NCI-H526 treated with DMSO at 0.1 percent for 48 hours (cell line): ENCODE data around the gene ARID1B.

ENCODE experiments used
- DNase-seq: peaks from one replicate; lab custom pipeline; 2025; lab: John Stamatoyannopoulos, UW

Gene ARID1B

DNA sequence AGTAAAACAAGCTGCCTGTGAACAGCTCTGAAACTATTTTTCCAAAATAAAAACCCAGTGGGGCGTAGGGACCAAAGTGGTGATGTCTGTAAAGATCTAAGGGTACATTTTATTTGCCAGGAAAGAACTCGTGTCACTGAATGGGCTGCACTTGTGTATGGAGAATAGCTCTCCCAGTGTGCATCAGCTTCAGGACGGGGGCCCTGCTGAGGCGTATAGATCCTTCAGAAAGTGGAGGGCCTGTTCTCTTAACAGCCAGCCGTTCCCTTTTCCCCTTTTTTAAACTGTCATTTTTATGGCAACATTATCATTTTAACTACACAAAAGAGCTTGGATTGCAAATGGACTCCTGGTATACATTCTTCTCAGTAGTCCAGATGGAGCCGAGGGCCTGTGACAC lies 408.8 kb downstream of the ARID1B start:
- no peak for DNase-seq

DNA sequence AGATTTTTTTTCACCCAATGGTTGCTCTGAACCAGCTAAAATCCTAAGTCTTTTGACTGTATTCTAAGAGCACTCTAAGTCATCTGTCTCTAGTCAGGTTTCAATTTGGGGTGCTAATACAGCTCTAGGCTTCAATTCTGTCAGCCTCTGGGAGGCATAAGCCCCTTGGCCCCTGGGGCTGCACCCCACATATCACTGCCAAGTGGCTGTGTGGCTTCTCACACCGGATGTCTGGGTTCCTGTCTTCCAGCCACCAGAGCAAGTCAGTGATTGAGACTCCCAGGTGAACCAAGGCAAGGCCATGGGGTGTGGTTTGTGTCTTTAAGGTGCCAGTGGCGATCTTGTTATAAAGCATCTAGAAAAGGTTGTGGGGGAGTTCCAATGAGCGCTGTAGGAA lies 409.6 kb downstream of the ARID1B start:
- no peak for DNase-seq

DNA sequence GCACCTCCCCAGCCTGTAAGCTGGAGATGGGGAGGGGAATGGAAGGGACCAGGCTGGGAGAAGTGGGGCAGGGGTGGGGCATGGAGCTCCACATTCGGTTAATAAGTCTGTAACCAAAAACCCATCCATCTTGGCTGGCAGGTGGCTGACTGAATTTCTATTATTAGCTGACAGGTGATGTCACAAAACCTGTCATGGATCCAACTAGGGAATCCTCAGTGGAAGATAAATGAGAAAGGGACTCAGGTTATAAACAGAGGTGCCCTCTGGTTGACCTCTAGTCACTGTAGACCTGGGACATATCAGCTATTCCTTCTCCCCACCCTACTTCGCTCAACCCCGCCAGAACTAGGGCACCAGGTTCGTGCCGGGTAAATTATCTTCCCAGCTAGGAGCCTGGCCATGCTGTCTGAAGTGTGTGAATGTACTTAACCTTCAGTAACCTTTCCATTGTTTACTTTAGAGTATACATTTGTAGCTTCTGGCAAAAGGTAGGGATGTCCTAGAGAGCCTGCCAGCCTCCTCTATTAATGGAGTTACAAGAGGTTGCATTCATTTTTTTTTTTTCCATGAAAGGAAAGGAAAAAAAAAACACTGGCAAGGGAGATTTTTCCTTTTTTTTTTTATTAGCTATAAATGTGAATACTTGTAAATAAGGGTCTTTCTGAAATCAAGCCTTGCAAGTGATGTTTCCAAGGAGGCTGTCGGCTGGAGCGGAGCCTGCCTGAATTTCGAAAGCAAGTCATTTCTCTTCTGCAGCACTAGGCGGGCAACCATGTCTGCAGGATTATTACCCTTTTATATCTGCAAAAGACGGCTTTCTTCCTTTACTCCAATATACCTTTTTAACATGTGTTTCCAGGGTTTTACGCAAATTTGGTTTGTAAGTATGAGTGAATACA lies 410.3 kb downstream of the ARID1B start:
- DNase-seq, result peak; percentile 76

DNA sequence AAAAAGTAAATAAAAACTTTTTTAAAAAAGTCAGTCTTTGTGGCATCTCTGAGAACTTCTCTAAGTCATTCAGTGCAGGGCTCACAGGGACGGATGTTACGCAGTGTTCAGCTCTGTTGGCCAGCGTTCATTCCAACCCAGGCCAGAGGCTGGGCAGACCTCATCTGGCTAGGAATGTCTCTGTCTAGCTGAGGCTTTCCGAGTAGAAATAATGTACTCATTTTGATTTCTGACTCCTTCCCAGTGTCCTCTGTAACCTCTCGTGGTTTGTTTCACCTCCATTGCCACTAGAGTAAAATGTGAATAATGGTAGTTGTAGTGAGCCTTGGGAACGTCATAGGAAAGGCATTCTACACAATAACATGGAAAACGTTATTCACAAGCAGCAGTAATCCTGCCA lies 411.0 kb downstream of the ARID1B start:
- no peak for DNase-seq

DNA sequence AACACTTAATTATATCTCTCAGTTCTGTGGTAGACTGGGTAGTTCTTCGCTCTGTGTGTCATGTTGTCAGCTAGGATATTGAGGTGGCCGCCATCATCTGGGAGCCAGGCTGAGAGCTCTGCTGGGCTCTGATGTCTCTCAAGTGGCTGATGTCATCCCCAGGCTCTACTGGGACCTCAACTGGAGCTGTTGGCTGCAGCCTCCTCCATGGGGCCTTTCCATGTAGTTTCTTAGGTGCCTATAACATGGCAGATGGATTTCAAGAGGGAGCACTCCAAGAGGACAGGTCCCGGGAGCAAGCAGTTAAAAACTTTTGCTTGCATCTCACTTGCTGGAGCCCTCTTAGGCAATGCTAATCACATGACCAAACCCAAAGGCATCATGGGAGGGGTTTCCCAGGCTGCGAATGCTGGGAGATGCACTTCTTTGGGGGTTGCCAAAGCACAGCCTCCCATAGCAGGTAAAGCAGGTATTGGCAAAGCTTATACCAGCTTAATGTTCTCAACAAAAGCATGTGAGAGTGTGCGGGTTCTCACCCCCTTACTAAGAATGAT lies 416.3 kb downstream of the ARID1B start:
- DNase-seq, result no peak

DNA sequence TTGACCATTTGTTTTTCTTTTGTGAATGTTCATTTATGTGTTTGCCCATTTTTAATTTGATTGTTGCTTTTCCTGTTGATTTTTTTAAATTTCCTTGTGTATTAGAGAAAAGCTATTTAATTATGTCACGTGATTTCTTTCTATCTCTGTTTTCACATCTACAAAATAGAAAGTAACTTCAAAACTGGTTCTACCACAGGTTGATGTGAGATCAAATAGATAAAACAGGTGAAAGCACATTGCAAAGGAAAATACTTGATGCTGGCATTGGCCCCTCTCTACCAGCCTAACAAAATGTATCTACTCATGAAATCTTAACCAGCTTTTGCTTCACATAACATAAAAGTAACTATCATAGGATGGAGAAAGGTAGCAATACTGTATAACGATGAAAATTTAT lies 416.9 kb downstream of the ARID1B start:
- DNase-seq, result no peak

DNA sequence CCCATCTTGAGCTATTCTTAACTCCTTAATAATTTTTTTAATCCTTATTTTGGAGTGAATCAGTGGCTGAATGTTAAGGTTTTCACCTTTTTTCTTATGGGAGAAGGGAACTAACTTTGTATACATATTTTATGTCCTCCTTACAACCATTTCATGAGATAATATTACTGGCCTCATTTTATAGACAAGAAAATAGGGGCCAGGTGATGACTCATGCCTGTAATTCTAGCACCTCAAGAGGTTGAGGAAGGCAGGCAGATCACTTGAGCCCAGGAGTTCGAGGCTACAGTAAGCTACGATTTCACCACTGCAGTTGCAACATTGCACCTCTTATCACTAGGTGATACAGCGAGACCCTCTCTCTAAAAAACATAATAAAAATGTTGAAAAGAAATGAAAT lies 417.5 kb downstream of the ARID1B start:
- DNase-seq, result no peak

DNA sequence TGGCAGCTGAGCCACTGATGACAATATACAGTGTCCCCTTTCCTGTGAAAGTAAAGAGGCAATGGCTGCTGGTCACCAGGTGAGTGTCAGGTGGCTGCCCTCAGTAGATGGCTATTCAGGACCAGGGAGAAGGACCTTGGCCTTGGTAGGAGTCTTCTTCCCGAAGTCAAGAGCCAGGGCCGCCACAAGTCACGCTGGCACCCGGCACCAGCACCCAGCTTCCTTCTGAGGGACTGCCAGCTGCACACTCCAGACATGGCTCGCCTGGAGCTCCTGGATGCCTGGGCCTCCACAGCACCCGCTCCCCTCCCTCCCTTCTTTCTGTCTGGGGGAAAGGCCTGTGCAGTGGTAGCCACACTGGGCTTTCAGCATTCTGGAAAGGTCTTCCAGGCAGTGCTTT lies 419.2 kb downstream of the ARID1B start:
- no peak for DNase-seq

DNA sequence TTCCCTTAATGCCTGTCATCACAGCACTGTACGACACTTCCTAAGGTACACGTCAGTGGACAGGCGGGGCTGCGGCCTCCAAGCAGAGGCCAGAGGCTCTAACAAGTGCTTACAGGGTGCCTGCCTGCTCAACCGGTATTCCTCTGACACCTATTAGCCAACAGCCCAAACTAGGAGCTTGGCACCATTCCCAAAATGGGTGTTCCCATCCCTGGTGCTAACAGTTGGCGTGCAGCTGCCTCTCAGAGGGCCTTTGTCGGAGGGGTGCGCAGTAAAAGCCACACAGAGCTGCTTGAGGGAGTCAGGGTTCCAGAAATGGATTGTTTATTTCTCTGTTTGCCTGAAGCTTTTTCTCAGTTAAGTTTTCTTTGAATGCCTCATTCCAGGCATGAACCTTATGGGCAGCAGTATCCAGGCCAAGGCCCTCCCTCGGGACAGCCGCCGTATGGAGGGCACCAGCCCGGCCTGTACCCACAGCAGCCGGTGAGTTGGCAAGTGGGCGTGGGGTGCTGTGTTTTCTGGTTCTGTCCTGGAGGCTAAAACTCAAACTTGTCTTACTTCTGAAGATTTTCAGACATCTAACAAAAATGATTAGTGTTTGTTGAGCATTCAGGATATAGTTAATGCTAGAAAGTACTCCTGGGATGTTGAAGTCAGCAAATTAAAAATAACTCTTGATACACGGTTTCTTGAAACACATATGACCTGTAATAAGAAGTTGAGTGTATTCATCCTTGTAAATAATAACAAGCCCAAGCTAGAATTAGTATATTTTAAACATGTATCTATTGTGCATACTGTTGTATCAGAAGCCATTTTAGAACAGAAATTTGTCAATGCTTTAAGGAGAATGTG lies 421.5 kb downstream of the ARID1B start:
- DNase-seq, result no peak

DNA sequence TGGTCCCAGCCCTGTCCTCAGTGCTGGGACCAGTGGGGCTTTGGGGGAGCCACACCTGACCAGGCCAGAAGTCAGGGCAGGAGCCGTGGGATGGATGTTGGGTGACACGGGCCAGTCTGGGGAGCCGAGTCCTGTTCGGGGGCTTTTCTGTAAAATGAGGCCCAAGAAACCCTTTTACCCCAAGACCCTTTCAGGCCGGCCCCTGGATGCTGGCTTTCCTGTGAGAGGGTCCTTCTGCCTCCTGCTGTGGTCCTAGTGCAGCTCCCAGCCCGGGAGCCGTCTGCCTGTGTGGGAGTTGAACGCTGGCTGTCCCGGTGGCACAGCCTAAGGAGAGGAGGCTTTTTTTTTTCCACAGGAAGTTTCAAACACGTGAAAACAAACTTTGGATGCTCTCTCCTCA lies 422.9 kb downstream of the ARID1B start:
- no peak for DNase-seq

DNA sequence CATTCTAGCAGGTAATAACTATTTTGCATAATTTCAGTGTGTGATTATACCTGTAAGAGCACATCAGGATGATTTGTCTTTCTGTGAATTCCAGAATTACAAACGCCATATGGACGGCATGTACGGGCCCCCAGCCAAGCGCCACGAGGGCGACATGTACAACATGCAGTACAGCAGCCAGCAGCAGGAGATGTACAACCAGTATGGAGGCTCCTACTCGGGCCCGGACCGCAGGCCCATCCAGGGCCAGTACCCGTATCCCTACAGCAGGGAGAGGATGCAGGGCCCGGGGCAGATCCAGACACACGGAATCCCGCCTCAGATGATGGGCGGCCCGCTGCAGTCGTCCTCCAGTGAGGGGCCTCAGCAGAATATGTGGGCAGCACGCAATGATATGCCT lies 423.4 kb downstream of the ARID1B start:
- no peak for DNase-seq

DNA sequence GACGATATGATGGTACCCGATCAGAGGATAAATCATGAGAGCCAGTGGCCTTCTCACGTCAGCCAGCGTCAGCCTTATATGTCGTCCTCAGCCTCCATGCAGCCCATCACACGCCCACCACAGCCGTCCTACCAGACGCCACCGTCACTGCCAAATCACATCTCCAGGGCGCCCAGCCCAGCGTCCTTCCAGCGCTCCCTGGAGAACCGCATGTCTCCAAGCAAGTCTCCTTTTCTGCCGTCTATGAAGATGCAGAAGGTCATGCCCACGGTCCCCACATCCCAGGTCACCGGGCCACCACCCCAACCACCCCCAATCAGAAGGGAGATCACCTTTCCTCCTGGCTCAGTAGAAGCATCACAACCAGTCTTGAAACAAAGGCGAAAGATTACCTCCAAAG lies 423.9 kb downstream of the ARID1B start:
- DNase-seq, result no peak

DNA sequence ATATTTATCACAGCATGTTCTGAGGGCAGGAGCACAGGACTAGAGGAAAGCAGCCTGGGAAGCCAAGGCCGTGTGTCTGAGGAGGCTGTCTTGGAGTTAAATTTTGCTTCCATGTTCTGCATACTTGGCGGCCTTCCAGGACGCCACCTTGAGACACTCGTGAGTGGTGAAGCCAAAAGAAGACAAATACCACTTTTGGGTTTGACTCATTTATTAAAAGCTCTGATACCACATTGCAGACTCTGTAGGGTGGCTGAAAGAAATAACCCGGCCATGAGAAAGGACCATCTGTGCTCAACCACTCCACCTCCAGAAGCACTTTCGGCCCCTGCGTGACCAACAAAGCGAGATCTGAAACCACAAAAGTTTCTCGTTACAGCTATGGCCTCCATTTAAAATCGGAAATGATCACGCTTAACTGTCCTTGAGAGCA lies 426.1 kb downstream of the ARID1B start:
- no peak for DNase-seq

DNA sequence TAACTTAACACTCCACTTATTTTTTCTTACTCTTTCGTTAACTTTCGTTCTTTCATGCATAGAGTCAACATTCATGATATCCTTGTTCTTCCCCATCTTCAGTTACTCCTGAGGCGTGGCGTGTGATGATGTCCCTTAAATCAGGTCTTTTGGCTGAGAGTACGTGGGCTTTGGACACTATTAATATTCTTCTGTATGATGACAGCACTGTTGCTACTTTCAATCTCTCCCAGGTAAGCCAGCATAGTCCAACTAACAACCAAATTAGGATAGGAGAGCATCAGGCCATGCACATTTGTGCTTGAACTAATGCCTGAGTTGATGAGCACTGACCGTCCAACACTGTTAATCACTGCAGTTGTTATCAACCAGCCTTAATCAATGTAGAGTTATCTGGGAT lies 426.6 kb downstream of the ARID1B start:
- no peak for DNase-seq

DNA sequence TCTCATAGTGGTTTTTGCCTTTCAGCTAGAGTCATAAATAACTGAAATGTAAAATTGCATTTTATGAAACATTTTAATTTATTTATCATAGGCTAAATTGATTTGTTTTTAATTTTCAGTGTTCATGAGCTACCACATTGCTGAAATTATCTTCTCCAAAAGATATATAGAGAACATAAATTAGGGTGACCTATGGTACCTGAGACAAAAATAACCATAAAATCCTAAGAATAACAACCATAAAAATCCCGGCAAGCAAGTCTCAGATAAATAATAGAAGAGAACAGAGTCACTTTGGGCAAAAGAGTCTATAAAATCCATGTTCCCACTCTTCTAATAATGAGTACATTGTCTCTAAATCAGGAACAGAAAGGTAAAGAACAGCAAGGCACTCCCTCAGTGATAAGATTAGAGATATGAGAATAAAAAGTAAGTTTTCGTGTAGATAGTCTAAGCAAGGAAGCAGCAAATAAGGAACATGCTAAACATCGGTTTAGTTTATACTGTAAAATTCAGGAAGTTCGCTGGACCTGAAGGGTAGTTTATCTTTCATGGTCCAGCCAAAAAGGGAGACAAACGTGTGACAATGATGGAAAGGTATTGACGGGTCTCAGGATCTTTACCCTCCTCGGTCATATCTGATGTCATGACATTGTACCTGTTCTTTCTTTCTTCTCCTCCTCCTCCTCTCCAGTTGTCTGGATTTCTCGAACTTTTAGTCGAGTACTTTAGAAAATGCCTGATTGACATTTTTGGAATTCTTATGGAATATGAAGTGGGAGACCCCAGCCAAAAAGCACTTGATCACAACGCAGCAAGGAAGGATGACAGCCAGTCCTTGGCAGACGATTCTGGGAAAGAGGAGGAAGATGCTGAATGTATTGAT lies 428.5 kb downstream of the ARID1B start:
- no peak for DNase-seq

DNA sequence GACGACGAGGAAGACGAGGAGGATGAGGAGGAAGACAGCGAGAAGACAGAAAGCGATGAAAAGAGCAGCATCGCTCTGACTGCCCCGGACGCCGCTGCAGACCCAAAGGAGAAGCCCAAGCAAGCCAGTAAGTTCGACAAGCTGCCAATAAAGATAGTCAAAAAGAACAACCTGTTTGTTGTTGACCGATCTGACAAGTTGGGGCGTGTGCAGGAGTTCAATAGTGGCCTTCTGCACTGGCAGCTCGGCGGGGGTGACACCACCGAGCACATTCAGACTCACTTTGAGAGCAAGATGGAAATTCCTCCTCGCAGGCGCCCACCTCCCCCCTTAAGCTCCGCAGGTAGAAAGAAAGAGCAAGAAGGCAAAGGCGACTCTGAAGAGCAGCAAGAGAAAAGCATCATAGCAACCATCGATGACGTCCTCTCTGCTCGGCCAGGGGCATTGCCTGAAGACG lies 429.2 kb downstream of the ARID1B start:
- DNase-seq, result no peak

DNA sequence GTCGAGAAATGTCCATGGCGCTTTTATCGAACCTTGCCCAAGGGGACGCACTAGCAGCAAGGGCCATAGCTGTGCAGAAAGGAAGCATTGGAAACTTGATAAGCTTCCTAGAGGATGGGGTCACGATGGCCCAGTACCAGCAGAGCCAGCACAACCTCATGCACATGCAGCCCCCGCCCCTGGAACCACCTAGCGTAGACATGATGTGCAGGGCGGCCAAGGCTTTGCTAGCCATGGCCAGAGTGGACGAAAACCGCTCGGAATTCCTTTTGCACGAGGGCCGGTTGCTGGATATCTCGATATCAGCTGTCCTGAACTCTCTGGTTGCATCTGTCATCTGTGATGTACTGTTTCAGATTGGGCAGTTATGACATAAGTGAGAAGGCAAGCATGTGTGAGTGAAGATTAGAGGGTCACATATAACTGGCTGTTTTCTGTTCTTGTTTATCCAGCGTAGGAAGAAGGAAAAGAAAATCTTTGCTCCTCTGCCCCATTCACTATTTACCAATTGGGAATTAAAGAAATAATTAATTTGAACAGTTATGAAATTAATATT lies 430.4 kb downstream of the ARID1B start:
- DNase-seq, result no peak

DNA sequence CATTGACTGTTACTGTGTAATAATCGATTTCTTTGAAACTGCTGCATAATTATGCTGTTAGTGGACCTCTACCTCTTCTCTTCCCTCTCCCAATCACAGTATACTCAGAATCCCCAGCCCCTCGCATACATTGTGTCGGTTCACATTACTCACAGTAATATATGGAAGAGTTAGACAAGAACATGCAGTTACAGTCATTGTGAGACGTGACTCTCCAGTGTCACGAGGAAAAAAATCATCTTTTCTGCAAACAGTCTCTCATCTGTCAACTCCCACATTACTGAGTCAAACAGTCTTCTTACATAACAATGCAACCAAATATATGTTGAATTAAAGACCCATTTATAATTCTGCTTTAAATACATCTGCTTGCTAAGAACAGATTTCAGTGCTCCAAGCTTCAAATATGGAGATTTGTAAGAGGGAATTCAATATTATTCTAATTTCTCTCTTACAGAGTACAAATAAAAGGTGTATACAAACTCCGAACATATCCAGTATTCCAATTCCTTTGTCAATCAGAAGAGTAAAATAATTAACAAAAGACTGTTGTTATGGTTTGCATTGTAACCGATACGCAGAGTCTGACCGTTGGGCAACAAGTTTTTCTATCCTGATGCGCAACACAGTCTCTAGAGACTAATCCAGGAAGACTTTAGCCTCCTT lies 432.8 kb downstream of the ARID1B start:
- DNase-seq, result peak; percentile 81

DNA sequence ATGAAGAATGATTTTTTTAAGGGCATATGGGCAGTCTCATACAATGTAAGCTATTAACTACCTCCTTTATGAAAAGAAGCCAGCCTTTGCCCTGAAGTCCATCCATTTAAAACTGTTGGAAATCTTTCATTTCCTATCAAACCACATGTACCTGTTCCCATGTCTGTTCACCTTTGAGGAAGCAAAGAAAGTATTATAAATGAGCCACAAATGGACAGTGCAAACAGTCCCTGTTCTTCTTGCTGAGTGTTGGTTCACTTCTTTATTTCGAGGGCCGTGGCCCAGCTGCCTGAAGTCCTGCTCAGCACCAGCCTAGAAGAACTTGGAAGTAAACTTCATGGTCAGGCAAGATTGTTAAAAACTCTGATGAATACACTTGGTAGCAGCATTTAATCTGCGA lies 433.8 kb downstream of the ARID1B start:
- DNase-seq, result no peak

DNA sequence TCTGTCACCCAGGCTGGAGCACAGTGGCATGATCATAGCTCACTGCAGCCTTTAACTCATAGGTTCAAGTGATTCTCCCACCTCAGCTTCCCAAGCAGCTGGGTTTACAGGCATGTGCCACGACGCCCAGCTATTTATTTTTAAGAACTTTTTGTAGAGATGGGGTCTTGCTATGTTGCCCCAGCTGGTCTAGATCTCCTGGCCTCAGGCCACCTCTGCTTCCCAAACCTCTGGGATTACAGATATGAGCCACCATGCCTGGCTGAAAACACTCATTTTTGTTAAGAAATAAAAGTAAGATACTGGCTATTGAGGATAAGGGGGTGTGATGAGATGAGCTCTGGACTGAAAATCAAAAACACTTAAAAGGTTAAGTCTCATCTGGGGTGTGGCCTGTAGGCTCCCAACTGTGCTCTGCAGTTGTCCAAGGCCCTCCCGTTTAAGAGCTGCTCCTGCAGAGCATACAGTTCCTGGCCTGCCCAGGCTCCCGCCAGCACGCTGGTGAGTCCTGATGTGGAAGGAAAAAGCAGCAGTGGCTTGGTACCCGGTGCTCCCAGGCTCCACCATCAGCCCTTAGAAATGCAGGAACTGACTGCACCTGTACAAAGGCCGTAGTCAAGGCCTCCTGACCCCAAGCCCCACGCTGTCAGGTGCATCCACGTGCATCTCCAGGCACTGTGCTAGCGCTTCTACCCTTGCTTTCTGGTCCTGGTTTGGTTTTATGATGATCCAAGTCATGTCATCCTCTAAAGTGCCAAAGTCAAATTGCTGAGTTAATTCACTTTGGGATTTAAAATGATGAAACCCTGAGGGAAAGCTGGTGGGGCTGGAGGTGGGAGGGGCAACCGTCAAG lies 434.7 kb downstream of the ARID1B start:
- DNase-seq, result no peak
